HFFc6 (cell line): ENCODE results near the gene YWHAG. TPM values are rescaled to one million over a fixed set of nuclear protein-coding genes. Genes with fewer than 3 reads are reported as not detected.
"Not testable (repeated sequence)": the region's sequence is repeated elsewhere in the genome, so short reads cannot be mapped to it uniquely, and the experiment has no call there.

Experiments used
- DNase-seq: peaks from one replicate; pipeline ENCODE4 v3.0.0-alpha.2; 2018
- H3K27ac Mint-ChIP-seq: 2 replicates; pipeline ENCODE4 v1.8.0; 2020; ENCODE audit warnings: mild to moderate bottlenecking, mixed read lengths
- H3K27me3 Mint-ChIP-seq: 2 replicates; pipeline ENCODE4 v1.8.0; 2021; ENCODE audit warnings: mild to moderate bottlenecking, moderate library complexity, mixed read lengths; ENCODE audit not compliant: insufficient read depth
- H3K36me3 Mint-ChIP-seq: 2 replicates; pipeline ENCODE4 v1.8.0; 2021; ENCODE audit warnings: low read depth, mixed read lengths
- H3K4me1 Mint-ChIP-seq: 2 replicates; pipeline ENCODE4 v1.8.0; 2020; ENCODE audit warnings: low read depth, mixed read lengths
- H3K4me3 Mint-ChIP-seq: 2 replicates; pipeline ENCODE4 v1.8.0; 2020; ENCODE audit warnings: mild to moderate bottlenecking, moderate library complexity, mixed read lengths
- H3K9me3 Mint-ChIP-seq: 2 replicates; pipeline ENCODE4 v1.8.0; 2020; ENCODE audit warnings: mild to moderate bottlenecking, mixed read lengths
- total RNA-seq, 6 experiments: library from RNA; stranded (reverse); fragmentation: NEBNext Ultra II Directional; extraction: Animal tissue kit (Norgen Biotek cat#: 25700); gene quantifications; 2 replicates in 1 of 6; 3 replicates in 5 of 6; pipeline ENCODE4 v1.2.3, GENCODE V29; 2021
- TF ChIP-seq, protein P1 (sequence below): fragments of 200-600 bp; sonication (generic); IDR thresholded peaks from 2 replicates; pipeline ENCODE4 v1.5.0; 2021; ENCODE audit warnings: antibody characterized with exemption, mild to moderate bottlenecking

The YWHAG gene
- total RNA-seq, 6 experiments from 2014 or later: 171 to 210 (median 180) TPM

DNA sequence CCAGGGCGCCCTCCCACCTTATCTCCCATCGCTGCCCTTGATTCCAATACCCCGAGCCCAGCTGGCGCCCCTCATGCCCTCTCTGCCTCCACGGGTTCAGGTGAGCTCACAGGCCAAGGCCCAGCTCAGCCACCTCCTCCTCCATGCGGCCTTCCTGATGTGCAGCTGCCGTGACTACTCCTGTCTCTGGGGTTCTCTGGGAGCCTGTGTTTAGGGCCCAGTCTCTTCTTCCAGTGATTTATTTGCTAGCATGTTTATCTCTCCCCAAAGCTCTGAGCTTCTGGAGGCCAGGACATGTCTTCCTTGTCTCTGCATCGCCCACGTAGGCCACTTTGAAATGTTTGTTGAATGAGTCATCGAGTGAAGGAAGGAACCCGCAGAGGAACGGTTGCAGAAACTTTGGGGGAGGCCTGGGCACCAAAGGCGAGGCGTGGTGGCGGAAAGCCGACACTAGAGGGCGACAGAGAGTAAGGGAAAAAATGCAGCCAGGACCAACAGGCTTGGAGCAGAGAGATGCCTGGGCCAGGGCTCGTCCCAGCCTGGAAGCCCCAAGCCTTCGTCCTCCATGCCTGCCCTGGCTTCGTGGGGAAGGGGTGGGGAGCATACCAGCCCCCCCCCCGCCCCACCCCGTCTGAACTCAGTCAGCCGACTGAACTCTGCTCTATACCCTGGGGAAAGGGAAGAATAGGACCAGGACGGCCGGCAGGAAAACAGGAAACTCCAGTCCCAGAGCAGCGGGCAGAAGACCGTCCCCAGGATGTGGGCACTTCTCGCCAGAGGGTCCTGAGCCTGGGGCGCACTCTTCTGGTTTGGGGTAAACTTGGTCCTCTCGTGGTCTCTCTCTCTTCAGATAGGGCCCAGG is 67.2 kb downstream of the YWHAG start:
- TF ChIP-seq, protein P1, sequence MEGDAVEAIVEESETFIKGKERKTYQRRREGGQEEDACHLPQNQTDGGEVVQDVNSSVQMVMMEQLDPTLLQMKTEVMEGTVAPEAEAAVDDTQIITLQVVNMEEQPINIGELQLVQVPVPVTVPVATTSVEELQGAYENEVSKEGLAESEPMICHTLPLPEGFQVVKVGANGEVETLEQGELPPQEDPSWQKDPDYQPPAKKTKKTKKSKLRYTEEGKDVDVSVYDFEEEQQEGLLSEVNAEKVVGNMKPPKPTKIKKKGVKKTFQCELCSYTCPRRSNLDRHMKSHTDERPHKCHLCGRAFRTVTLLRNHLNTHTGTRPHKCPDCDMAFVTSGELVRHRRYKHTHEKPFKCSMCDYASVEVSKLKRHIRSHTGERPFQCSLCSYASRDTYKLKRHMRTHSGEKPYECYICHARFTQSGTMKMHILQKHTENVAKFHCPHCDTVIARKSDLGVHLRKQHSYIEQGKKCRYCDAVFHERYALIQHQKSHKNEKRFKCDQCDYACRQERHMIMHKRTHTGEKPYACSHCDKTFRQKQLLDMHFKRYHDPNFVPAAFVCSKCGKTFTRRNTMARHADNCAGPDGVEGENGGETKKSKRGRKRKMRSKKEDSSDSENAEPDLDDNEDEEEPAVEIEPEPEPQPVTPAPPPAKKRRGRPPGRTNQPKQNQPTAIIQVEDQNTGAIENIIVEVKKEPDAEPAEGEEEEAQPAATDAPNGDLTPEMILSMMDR: peak; percentile 99
- Mint-ChIP-seq H3K4me1 (peaks cover 57% of the 10 kb centered on the region), H3K36me3 (no peaks in the 10 kb centered on the region), H3K27ac (peak overlapping the region; percentile 98), H3K4me3 (peak overlapping the region; percentile 74), H3K27me3 (peaks cover 1% of the 10 kb centered on the region), H3K9me3 (no peaks in the 10 kb centered on the region)
- peak; percentile 97 for DNase-seq

DNA sequence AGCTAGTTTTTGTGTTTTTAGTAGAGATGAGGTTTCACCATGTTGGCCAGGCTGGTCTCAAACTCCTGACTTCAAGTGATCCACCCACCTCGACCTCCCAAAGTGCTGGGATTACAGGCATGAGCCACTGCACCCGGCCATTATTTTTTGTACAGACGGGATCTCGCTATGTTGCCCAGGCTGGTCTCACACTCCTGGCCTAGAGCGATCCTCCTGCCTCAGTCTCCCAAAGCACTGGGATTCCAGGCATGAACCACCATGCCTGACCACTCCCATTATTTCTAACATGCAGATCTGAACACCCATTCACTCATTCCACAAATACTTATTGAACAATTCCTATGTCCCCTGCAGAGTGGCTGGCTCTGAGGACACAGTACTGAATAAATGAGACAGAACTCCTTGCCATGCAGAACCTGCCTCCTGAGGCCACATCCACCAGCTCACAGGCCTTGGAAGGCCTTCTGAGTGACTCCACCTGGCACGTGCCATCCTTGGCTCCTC is 67.9 kb downstream of the YWHAG start:
- peak overlapping the region; percentile 98 for H3K27ac Mint-ChIP-seq
- not testable (repeated sequence) for H3K9me3 Mint-ChIP-seq, H3K36me3 Mint-ChIP-seq, H3K27me3 Mint-ChIP-seq, DNase-seq
- peaks cover 54% of the 10 kb centered on the region for H3K4me1 Mint-ChIP-seq
- H3K4me3 Mint-ChIP-seq: peak overlapping the region; percentile 74; the same call in 1 of the 2 replicates

DNA sequence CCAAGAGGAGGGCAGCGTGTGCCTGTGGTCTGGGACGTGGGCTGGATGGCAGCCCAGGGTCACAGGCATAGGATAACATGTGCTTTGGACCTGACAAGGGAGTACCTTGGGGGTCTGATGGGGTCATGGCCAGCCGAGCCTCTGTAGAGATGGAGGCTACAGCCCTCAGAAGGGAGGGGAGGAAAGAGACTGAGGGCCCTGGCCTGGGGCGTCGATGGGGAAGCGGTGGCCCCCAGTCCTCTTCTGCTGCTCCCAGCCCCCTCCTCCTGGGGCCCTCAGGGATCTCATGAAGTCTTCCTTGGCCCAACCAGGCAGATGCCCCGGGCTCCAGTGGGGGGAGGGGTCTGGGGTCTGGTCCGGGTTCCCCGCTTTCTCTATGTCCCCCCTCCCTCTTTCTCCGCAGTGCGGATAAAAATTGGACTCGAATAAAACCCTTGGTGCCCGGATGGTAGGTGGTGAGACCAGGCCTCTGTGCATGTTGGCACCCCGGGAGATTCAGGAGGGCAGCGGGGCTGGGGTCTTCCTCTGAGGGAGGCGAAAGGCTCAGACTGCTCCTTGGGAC is 71.9 kb downstream of the YWHAG start:
- no peaks in the 10 kb centered on the region for H3K9me3 Mint-ChIP-seq
- peaks cover 28% of the 10 kb centered on the region for H3K4me1 Mint-ChIP-seq
- peaks cover 20% of the 10 kb centered on the region for H3K27me3 Mint-ChIP-seq
- no peak overlapping the region for H3K27ac Mint-ChIP-seq
- H3K36me3 Mint-ChIP-seq: no peaks in the 10 kb centered on the region
- TF ChIP-seq, protein P1: no peak
- no peak for DNase-seq
- no peak overlapping the region for H3K4me3 Mint-ChIP-seq

DNA sequence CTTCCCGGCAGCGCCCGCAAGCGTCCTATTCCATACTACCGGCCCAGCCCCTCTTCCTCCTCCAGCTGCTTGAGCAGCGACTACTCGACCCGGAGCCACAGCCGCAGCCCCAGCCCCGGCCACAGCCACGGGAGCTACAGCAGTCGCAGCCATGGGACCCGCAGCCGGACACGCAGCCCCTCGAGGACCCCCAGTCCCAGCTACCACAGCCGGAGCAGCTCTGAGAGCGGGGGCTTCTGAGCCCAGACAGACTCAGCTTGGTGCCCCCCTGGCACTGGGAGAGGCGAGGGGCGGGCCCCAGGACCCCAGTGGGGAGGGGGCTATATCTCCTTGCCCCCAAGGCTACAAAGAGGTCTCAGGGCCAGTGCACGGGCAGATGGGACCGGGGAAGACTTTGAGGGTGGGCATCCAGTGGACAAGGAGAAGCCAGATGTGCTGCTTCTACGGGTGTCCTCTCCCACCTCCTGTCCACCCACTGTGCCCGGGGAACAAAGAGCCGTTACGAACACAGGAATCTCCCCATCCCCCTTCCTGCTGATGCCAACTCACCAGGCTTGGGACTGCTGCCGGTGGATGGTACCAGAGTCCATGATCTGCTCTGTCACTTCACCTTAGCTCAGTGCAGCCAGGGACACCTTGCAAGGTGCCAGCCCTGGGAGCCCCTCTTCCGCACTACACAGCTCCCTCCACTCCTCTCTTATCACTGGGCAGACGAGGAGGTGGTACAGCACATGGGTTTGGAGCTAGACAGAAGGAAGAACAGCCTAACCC is 73.0 kb downstream of the YWHAG start:
- Mint-ChIP-seq H3K27ac (no peak overlapping the region), H3K27me3 (peaks cover 27% of the 10 kb centered on the region), H3K4me1 (peaks cover 23% of the 10 kb centered on the region), H3K36me3 (no peaks in the 10 kb centered on the region), H3K4me3 (no peak overlapping the region), H3K9me3 (no peaks in the 10 kb centered on the region)
- TF ChIP-seq, protein P1: no peak
- DNase-seq: no peak

DNA sequence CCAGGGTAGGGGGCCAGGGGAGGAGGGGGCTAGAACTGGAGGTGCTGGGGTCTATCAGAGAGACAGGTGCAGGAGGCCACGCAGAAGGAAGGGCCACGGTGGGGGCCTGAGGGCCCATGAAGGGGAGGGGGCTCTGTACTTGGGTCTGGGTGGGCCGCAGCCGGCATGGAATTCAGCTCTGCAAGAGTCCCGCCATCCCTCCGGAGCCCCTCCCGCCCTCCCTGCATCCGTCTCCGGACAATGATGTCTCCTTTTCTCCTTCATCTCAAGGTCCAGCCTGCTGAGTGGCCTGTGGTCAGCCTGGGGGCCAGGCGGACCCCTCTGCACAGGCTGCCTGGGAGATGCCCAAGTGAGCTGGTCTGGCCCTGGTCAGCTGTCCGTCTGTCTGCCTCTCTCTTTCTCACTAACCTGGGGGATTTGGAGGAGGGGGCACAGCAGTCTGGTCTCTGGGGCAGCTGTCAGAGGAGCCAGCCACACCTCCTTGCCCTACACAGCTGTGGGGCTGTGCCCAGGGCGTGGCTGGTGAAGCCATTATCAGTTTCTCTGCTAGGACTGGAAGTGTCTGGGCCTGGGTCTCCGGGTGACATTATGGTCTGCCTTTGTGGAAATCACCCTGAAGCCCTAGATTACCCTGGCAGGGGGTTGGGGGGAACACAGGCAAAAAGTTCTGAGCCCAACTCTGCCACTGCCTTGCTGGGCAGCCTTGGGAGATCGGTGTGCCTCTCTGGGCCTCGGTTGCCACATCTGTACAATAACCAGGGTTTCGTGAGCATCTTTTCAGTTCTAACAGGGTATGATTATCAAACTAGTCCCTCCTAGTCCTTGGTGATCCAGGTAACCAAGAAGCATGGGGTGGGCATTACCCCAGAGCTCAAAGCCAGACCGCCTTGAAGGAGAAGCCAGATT is 75.3 kb downstream of the YWHAG start:
- Mint-ChIP-seq H3K36me3 (no peaks in the 10 kb centered on the region), H3K27me3 (peaks cover 36% of the 10 kb centered on the region), H3K9me3 (no peaks in the 10 kb centered on the region), H3K27ac (no peak overlapping the region), H3K4me1 (peaks cover 15% of the 10 kb centered on the region), H3K4me3 (no peak overlapping the region)
- TF ChIP-seq, protein P1: no peak
- no peak for DNase-seq
